ENCODE results near the gene OSBP2.

Gene OSBP2

GRCh38 chr22:30892286-30892685 is 197.6 kb downstream of the OSBP2 start:
- Histone ChIP-seq H3K27me3 (ENCODE audit: control insufficient read depth, insufficient read depth, low read length, poor library complexity, severe bottlenecking) (no peaks in the 10 kb centered on the region), H3K4me1 (ENCODE audit: control insufficient read depth, insufficient read depth, low read length) (no peaks in the 10 kb centered on the region), H3K36me3 (ENCODE audit: control insufficient read depth, insufficient read depth, low read length) (no peaks in the 10 kb centered on the region), H3K27ac (ENCODE audit: insufficient read depth, low read depth, low read length, poor library complexity, severe bottlenecking) (no peak overlapping the region), H3K4me3 (ENCODE audit: insufficient read depth, low read depth, low read length) (no peak overlapping the region), H3K9me3 (ENCODE audit: control insufficient read depth, low read length) (no peaks in the 10 kb centered on the region)
- WGBS, 2 experiments, result 93 to 95% methylated on average over 8 of the region's 8 CpGs

- Histone ChIP-seq H3K4me1 (ENCODE audit: control insufficient read depth, insufficient read depth, low read length) (no peaks in the 10 kb centered on the region), H3K9me3 (ENCODE audit: control insufficient read depth, low read length) (no peaks in the 10 kb centered on the region), H3K4me3 (ENCODE audit: insufficient read depth, low read depth, low read length) (no peak overlapping the region), H3K27me3 (ENCODE audit: control insufficient read depth, insufficient read depth, low read length, poor library complexity, severe bottlenecking) (no peaks in the 10 kb centered on the region), H3K27ac (ENCODE audit: insufficient read depth, low read depth, low read length, poor library complexity, severe bottlenecking) (no peak overlapping the region), H3K36me3 (ENCODE audit: control insufficient read depth, insufficient read depth, low read length) (no peaks in the 10 kb centered on the region)
- WGBS, 2 experiments, result 97% methylated on average over 5 of the region's 5 CpGs
Measured at GRCh38 chr22:30892731-30893221, 198.1 kb downstream of the OSBP2 start.

GRCh38 chr22:30893434-30894370 is 199.0 kb downstream of the OSBP2 start:
- no peak overlapping the region for H3K27ac ChIP-seq (ENCODE audit: insufficient read depth, low read depth, low read length, poor library complexity, severe bottlenecking)
- WGBS, 2 experiments, result 92 to 93% methylated on average over 23 of the region's 23 CpGs
- H3K9me3 ChIP-seq (ENCODE audit: control insufficient read depth, low read length), result no peaks in the 10 kb centered on the region
- no peaks in the 10 kb centered on the region for H3K36me3 ChIP-seq (ENCODE audit: control insufficient read depth, insufficient read depth, low read length)
- H3K4me3 ChIP-seq (ENCODE audit: insufficient read depth, low read depth, low read length), result no peak overlapping the region
- H3K27me3 ChIP-seq (ENCODE audit: control insufficient read depth, insufficient read depth, low read length, poor library complexity, severe bottlenecking), result no peaks in the 10 kb centered on the region
- H3K4me1 ChIP-seq (ENCODE audit: control insufficient read depth, insufficient read depth, low read length), result no peaks in the 10 kb centered on the region

GRCh38 chr22:30894371-30894740 is 199.7 kb downstream of the OSBP2 start:
- H3K36me3 ChIP-seq (ENCODE audit: control insufficient read depth, insufficient read depth, low read length), result no peaks in the 10 kb centered on the region
- H3K4me3 ChIP-seq (ENCODE audit: insufficient read depth, low read depth, low read length), result no peak overlapping the region
- H3K27me3 ChIP-seq (ENCODE audit: control insufficient read depth, insufficient read depth, low read length, poor library complexity, severe bottlenecking), result no peaks in the 10 kb centered on the region
- 15 to 27% methylated on average over 3 of the region's 3 CpGs for WGBS, 2 experiments
- H3K9me3 ChIP-seq (ENCODE audit: control insufficient read depth, low read length), result no peaks in the 10 kb centered on the region
- H3K27ac ChIP-seq (ENCODE audit: insufficient read depth, low read depth, low read length, poor library complexity, severe bottlenecking), result no peak overlapping the region
- H3K4me1 ChIP-seq (ENCODE audit: control insufficient read depth, insufficient read depth, low read length), result no peaks in the 10 kb centered on the region

- Histone ChIP-seq H3K4me3 (ENCODE audit: insufficient read depth, low read depth, low read length) (no peak overlapping the region), H3K27ac (ENCODE audit: insufficient read depth, low read depth, low read length, poor library complexity, severe bottlenecking) (no peak overlapping the region), H3K4me1 (ENCODE audit: control insufficient read depth, insufficient read depth, low read length) (no peaks in the 10 kb centered on the region), H3K9me3 (ENCODE audit: control insufficient read depth, low read length) (no peaks in the 10 kb centered on the region), H3K27me3 (ENCODE audit: control insufficient read depth, insufficient read depth, low read length, poor library complexity, severe bottlenecking) (no peaks in the 10 kb centered on the region), H3K36me3 (ENCODE audit: control insufficient read depth, insufficient read depth, low read length) (no peaks in the 10 kb centered on the region)
- 94 to 97% methylated on average over 16 of the region's 16 CpGs for WGBS, 2 experiments
Measured at GRCh38 chr22:30902496-30903357, 208.1 kb downstream of the OSBP2 start.

GRCh38 chr22:30903876-30904460 is 209.3 kb downstream of the OSBP2 start:
- WGBS, 2 experiments, result 95% methylated on average over 6 of the region's 6 CpGs

GRCh38 chr22:30905696-30906341 is 211.1 kb downstream of the OSBP2 start:
- 94 to 95% methylated on average over 49 of the region's 49 CpGs for WGBS, 2 experiments
- Histone ChIP-seq H3K4me3 (ENCODE audit: insufficient read depth, low read depth, low read length) (no peak overlapping the region), H3K27ac (ENCODE audit: insufficient read depth, low read depth, low read length, poor library complexity, severe bottlenecking) (no peak overlapping the region), H3K36me3 (ENCODE audit: control insufficient read depth, insufficient read depth, low read length) (no peaks in the 10 kb centered on the region), H3K9me3 (ENCODE audit: control insufficient read depth, low read length) (no peaks in the 10 kb centered on the region), H3K27me3 (ENCODE audit: control insufficient read depth, insufficient read depth, low read length, poor library complexity, severe bottlenecking) (no peaks in the 10 kb centered on the region), H3K4me1 (ENCODE audit: control insufficient read depth, insufficient read depth, low read length) (no peaks in the 10 kb centered on the region)

More at GRCh38 chr22:30903876-30904460, 209.3 kb downstream of the OSBP2 start:
- H3K27ac ChIP-seq (ENCODE audit: insufficient read depth, low read depth, low read length, poor library complexity, severe bottlenecking), result no peak overlapping the region
- H3K27me3 ChIP-seq (ENCODE audit: control insufficient read depth, insufficient read depth, low read length, poor library complexity, severe bottlenecking), result no peaks in the 10 kb centered on the region
- H3K4me1 ChIP-seq (ENCODE audit: control insufficient read depth, insufficient read depth, low read length), result no peaks in the 10 kb centered on the region
- H3K9me3 ChIP-seq (ENCODE audit: control insufficient read depth, low read length), result no peaks in the 10 kb centered on the region
- H3K4me3 ChIP-seq (ENCODE audit: insufficient read depth, low read depth, low read length), result no peak overlapping the region
- no peaks in the 10 kb centered on the region for H3K36me3 ChIP-seq (ENCODE audit: control insufficient read depth, insufficient read depth, low read length)

GRCh38 chr22:30906411-30906810 is 211.7 kb downstream of the OSBP2 start:
- Histone ChIP-seq H3K9me3 (ENCODE audit: control insufficient read depth, low read length) (no peaks in the 10 kb centered on the region), H3K27me3 (ENCODE audit: control insufficient read depth, insufficient read depth, low read length, poor library complexity, severe bottlenecking) (no peaks in the 10 kb centered on the region), H3K36me3 (ENCODE audit: control insufficient read depth, insufficient read depth, low read length) (no peaks in the 10 kb centered on the region), H3K27ac (ENCODE audit: insufficient read depth, low read depth, low read length, poor library complexity, severe bottlenecking) (no peak overlapping the region), H3K4me1 (ENCODE audit: control insufficient read depth, insufficient read depth, low read length) (no peaks in the 10 kb centered on the region), H3K4me3 (ENCODE audit: insufficient read depth, low read depth, low read length) (no peak overlapping the region)
- 94 to 97% methylated on average over 9 of the region's 9 CpGs for WGBS, 2 experiments

GRCh38 chr22:30906946-30907345 is 212.3 kb downstream of the OSBP2 start:
- Histone ChIP-seq H3K27me3 (ENCODE audit: control insufficient read depth, insufficient read depth, low read length, poor library complexity, severe bottlenecking) (no peaks in the 10 kb centered on the region), H3K4me3 (ENCODE audit: insufficient read depth, low read depth, low read length) (no peak overlapping the region), H3K9me3 (ENCODE audit: control insufficient read depth, low read length) (no peaks in the 10 kb centered on the region), H3K27ac (ENCODE audit: insufficient read depth, low read depth, low read length, poor library complexity, severe bottlenecking) (no peak overlapping the region), H3K4me1 (ENCODE audit: control insufficient read depth, insufficient read depth, low read length) (no peaks in the 10 kb centered on the region), H3K36me3 (ENCODE audit: control insufficient read depth, insufficient read depth, low read length) (no peaks in the 10 kb centered on the region)
- 95 to 96% methylated on average over 1 of the region's 1 CpG for WGBS, 2 experiments

Measured in ectodermal cell (in vitro differentiated cells).